ENCODE results near the gene ACOT11. TPM values are rescaled to one million over a fixed set of nuclear protein-coding genes. Genes with fewer than 3 reads are reported as not detected.

Gene ACOT11
- polyA plus RNA-seq, 1 donor: 5.1 TPM

- no peak for DNase-seq (ENCODE audit: low read depth)
Observed at GRCh38 chr1:54564312-54565112, 16.5 kb downstream of the ACOT11 start.

- no peak for DNase-seq (ENCODE audit: low read depth)
Observed at GRCh38 chr1:54565113-54565501, 17.1 kb downstream of the ACOT11 start.

- DNase-seq (ENCODE audit: low read depth): no peak
Observed at GRCh38 chr1:54566438-54567141, 18.6 kb downstream of the ACOT11 start.

GRCh38 chr1:54567961-54568360, 19.9 kb downstream of the ACOT11 start:
- DNase-seq (ENCODE audit: low read depth): no peak

GRCh38 chr1:54569339-54569738, 21.3 kb downstream of the ACOT11 start:
- no peak for DNase-seq (ENCODE audit: low read depth)

GRCh38 chr1:54570161-54570560, 22.1 kb downstream of the ACOT11 start:
- no peak for DNase-seq (ENCODE audit: low read depth)

GRCh38 chr1:54571326-54571725, 23.3 kb downstream of the ACOT11 start:
- no peak for DNase-seq (ENCODE audit: low read depth)

GRCh38 chr1:54571803-54572541, 23.9 kb downstream of the ACOT11 start:
- DNase-seq (ENCODE audit: low read depth): no peak

GRCh38 chr1:54572542-54572850, 24.5 kb downstream of the ACOT11 start:
- no peak for DNase-seq (ENCODE audit: low read depth)

- DNase-seq (ENCODE audit: low read depth): no peak
Observed at GRCh38 chr1:54574158-54574778, 26.2 kb downstream of the ACOT11 start.

GRCh38 chr1:54575161-54575560, 27.1 kb downstream of the ACOT11 start:
- DNase-seq (ENCODE audit: low read depth): no peak

GRCh38 chr1:54575605-54576290, 27.7 kb downstream of the ACOT11 start:
- no peak for DNase-seq (ENCODE audit: low read depth)

GRCh38 chr1:54577612-54578011, 29.6 kb downstream of the ACOT11 start:
- DNase-seq (ENCODE audit: low read depth): no peak

- no peak for DNase-seq (ENCODE audit: low read depth)
Observed at GRCh38 chr1:54579337-54579781, 31.3 kb downstream of the ACOT11 start.

- DNase-seq (ENCODE audit: low read depth): no peak
Observed at GRCh38 chr1:54580856-54581550, 33.0 kb downstream of the ACOT11 start.

- no peak for DNase-seq (ENCODE audit: low read depth)
Observed at GRCh38 chr1:54581621-54582035, 33.6 kb downstream of the ACOT11 start.

GRCh38 chr1:54582566-54583306, 34.7 kb downstream of the ACOT11 start:
- DNase-seq (ENCODE audit: low read depth): no peak

- DNase-seq (ENCODE audit: low read depth): no peak
Observed at GRCh38 chr1:54583307-54583686, 35.3 kb downstream of the ACOT11 start.

- peak; percentile 20 for DNase-seq (ENCODE audit: low read depth)
Observed at GRCh38 chr1:54583871-54584270, 35.8 kb downstream of the ACOT11 start.

- no peak for DNase-seq (ENCODE audit: low read depth)
Observed at GRCh38 chr1:54584575-54584974, 36.5 kb downstream of the ACOT11 start.
